H1 (cell line): ENCODE results near the gene PTH1R. TPM values are rescaled to one million over a fixed set of nuclear protein-coding genes. Genes with fewer than 3 reads are reported as not detected.
A peak's percentile ranks its signal among the peaks of the same experiment; 100 is the strongest.

ENCODE experiments used
- CTCF ChIA-PET: fragments of 300-600 bp; sonication (Branson Sonifier 250); formaldehyde crosslinking; loops from one replicate; lab custom pipeline; 2021; ENCODE audit not compliant: partially characterized antibody; lab: Charles Lee
- POLR2A ChIA-PET: fragments of 300-600 bp; sonication (Branson Sonifier 250); formaldehyde crosslinking; loops from one replicate; lab custom pipeline; 2021; ENCODE audit warnings: inconsistent platforms; ENCODE audit not compliant: partially characterized antibody; lab: Charles Lee
- DNase-seq, 2 experiments: peaks; one replicate each; pipeline versions ENCODE4 v3.0.0 to v3.0.0-alpha.2; 2010 to 2022; ENCODE audit warnings: low spot score in 2 of 2, low read depth in 1 of 2, mixed read lengths in 1 of 2
- FAIRE-seq: peaks from 2 replicates; lab custom pipeline; 2011; peaks lifted over from hg19 to GRCh38; lab: Jason Lieb, UNC
- H2AFZ ChIP-seq: 2 replicates; pipeline ENCODE4 v1.8.1; 2012; ENCODE audit warnings: low read length, inconsistent platforms
- H2AK5ac ChIP-seq: 2 replicates; pipeline ENCODE4 v1.6.1; 2013; ENCODE audit warnings: low read depth, low read length
- H2BK120ac ChIP-seq: replicated peaks from 2 replicates; pipeline ENCODE3; 2013; ENCODE audit warnings: low read depth, low read length, inconsistent platforms
- H2BK12ac ChIP-seq: 2 replicates; pipeline ENCODE4 v1.6.1; 2013; ENCODE audit warnings: low read depth, low read length
- H2BK15ac ChIP-seq: 2 replicates; pipeline ENCODE4 v1.6.1; 2013; ENCODE audit warnings: low read length
- H2BK20ac ChIP-seq: 2 replicates; pipeline ENCODE4 v1.6.1; 2013; ENCODE audit warnings: low read length
- H2BK5ac ChIP-seq: 2 replicates; pipeline ENCODE4 v1.6.1; 2013; ENCODE audit warnings: low read depth, low read length
- H3K14ac ChIP-seq: 2 replicates; pipeline ENCODE4 v1.6.1; 2013; ENCODE audit warnings: inconsistent platforms; ENCODE audit not compliant: insufficient read length
- H3K18ac ChIP-seq: 2 replicates; pipeline ENCODE4 v1.6.1; 2013; ENCODE audit warnings: low read length; ENCODE audit errors: extremely low read depth
- H3K23ac ChIP-seq: 2 replicates; pipeline ENCODE4 v1.6.1; 2013; ENCODE audit warnings: inconsistent platforms; ENCODE audit not compliant: insufficient read length
- H3K23me2 ChIP-seq: 2 replicates; pipeline ENCODE4 v1.6.1; 2013; ENCODE audit warnings: low read depth, low read length
- H3K27ac ChIP-seq: 2 replicates; pipeline ENCODE4 v1.6.1; 2011; ENCODE audit warnings: low read depth, low read length, inconsistent platforms
- H3K27me3 ChIP-seq, 4 experiments: replicated peaks in 1 of 4; 1 replicate in 1 of 4; 2 replicates in 3 of 4; pipeline versions ENCODE4 v1.6.1 to v1.8.1; 2011 to 2013; ENCODE audit warnings: low read length in 3 of 4, mild to moderate bottlenecking in 3 of 4, inconsistent platforms in 2 of 4, mixed read lengths in 2 of 4, moderate library complexity in 1 of 4; ENCODE audit not compliant: control insufficient read depth in 3 of 4, insufficient read depth in 3 of 4; ENCODE audit errors: extremely low read depth in 1 of 4
- H3K36me3 ChIP-seq, 4 experiments: 2 replicates each; pipeline versions ENCODE4 v1.6.1 to v1.8.1; 2011 to 2013; ENCODE audit warnings: mild to moderate bottlenecking in 4 of 4, low read length in 3 of 4, moderate library complexity in 2 of 4, control low read depth in 1 of 4, inconsistent platforms in 1 of 4; ENCODE audit not compliant: insufficient read depth in 4 of 4, control insufficient read depth in 2 of 4
- H3K4ac ChIP-seq: replicated peaks from 2 replicates; pipeline ENCODE3; 2013; ENCODE audit warnings: low read length, low read depth, mixed read lengths, inconsistent platforms; ENCODE audit not compliant: insufficient read length
- H3K4me1 ChIP-seq, 4 experiments: replicated peaks in 1 of 4; 1 replicate in 1 of 4; 2 replicates in 3 of 4; pipeline versions ENCODE4 v1.6.1 to v1.8.1; 2011 to 2013; ENCODE audit warnings: low read length in 3 of 4, inconsistent platforms in 2 of 4, mixed read lengths in 1 of 4; ENCODE audit not compliant: insufficient read depth in 4 of 4, control insufficient read depth in 3 of 4
- H3K4me2 ChIP-seq, 2 experiments: 2 replicates each; pipeline versions ENCODE4 v1.6.1 to v1.8.1; 2011 to 2013; ENCODE audit warnings: low read depth in 2 of 2, low read length in 2 of 2, control low read depth in 1 of 2, inconsistent platforms in 1 of 2, mild to moderate bottlenecking in 1 of 2; ENCODE audit not compliant: insufficient read depth in 1 of 2
- H3K4me3 ChIP-seq, 4 experiments: fragments of 200-600, 300-600 bp in 1 of 4; sonication (generic), shearing (Covaris generic), sonication (Bioruptor Twin) in 1 of 4; 2 replicates each; pipeline versions ENCODE4 v1.5.1 to v1.8.1; 2011 to 2016; ENCODE audit warnings: low read length in 4 of 4, low read depth in 3 of 4, control low read depth in 2 of 4, inconsistent platforms in 2 of 4, mild to moderate bottlenecking in 2 of 4, mixed read lengths in 1 of 4, moderate library complexity in 1 of 4; ENCODE audit not compliant: insufficient read depth in 2 of 4; ENCODE audit errors: extremely low read depth in 1 of 4
- H3K56ac ChIP-seq: replicated peaks from 2 replicates; pipeline ENCODE3; 2013; ENCODE audit warnings: low read depth, mild to moderate bottlenecking, mixed read lengths, low read length, inconsistent platforms; ENCODE audit not compliant: insufficient read length
- H3K79me1 ChIP-seq: 2 replicates; pipeline ENCODE4 v1.6.1; 2013; ENCODE audit warnings: low read depth, low read length, control low read depth
- H3K79me2 ChIP-seq, 2 experiments: 2 replicates each; pipeline versions ENCODE4 v1.6.1 to v1.8.1; 2012 to 2013; ENCODE audit warnings: low read length in 2 of 2, mild to moderate bottlenecking in 2 of 2, inconsistent platforms in 1 of 2; ENCODE audit not compliant: insufficient read depth in 2 of 2, control insufficient read depth in 1 of 2
- H3K9ac ChIP-seq, 4 experiments: replicated peaks in 1 of 4; 1 replicate in 1 of 4; 2 replicates in 3 of 4; pipeline versions ENCODE4 v1.6.1 to v1.8.1; 2011 to 2013; ENCODE audit warnings: low read depth in 3 of 4, low read length in 3 of 4, control low read depth in 2 of 4, mild to moderate bottlenecking in 2 of 4, moderate library complexity in 2 of 4, inconsistent platforms in 1 of 4; ENCODE audit errors: extremely low read depth in 1 of 4
- H3K9me3 ChIP-seq, 2 experiments: 2 replicates each; pipeline versions ENCODE4 v1.6.1 to v1.8.1; 2012 to 2013; ENCODE audit warnings: mild to moderate bottlenecking in 2 of 2, moderate library complexity in 2 of 2, control low read depth in 1 of 2, inconsistent platforms in 1 of 2, low read depth in 1 of 2, low read length in 1 of 2, mixed read lengths in 1 of 2; ENCODE audit not compliant: insufficient read depth in 2 of 2
- H4K20me1 ChIP-seq, 2 experiments: replicated peaks in 1 of 2; 2 replicates each; pipeline versions ENCODE3 to v1.8.1; 2011 to 2013; ENCODE audit warnings: inconsistent platforms in 2 of 2, low read length in 2 of 2, mild to moderate bottlenecking in 1 of 2; ENCODE audit not compliant: insufficient read depth in 2 of 2, control insufficient read depth in 1 of 2
- H4K5ac ChIP-seq: 2 replicates; pipeline ENCODE4 v1.6.1; 2013; ENCODE audit warnings: low read length, low read depth, mixed read lengths, inconsistent platforms; ENCODE audit not compliant: insufficient read length
- H4K8ac ChIP-seq: 2 replicates; pipeline ENCODE4 v1.8.0; 2013; ENCODE audit warnings: mild to moderate bottlenecking, moderate library complexity, low read length, inconsistent platforms; ENCODE audit not compliant: insufficient read depth; ENCODE audit errors: extremely low read depth
- H4K91ac ChIP-seq: replicated peaks from 2 replicates; pipeline ENCODE3; 2013; ENCODE audit warnings: low read length, mixed read lengths, inconsistent platforms; ENCODE audit not compliant: insufficient read length
- FOSL1 ChIP-seq: IDR thresholded peaks from 2 replicates; pipeline ENCODE4 v1.6.1; 2011; ENCODE audit warnings: mild to moderate bottlenecking, low read depth, low read length, moderate library complexity; ENCODE audit not compliant: insufficient read depth
- KDM5A ChIP-seq: fragments of 200-600 bp; IDR thresholded peaks from 2 replicates; pipeline ENCODE4 v1.7.1; 2012; ENCODE audit warnings: mild to moderate bottlenecking, low read length, inconsistent platforms, mixed read lengths
- RBBP5 ChIP-seq: IDR thresholded peaks from 2 replicates; pipeline ENCODE4 v1.7.1; 2012; ENCODE audit warnings: low read depth, mild to moderate bottlenecking, inconsistent platforms, low read length, moderate library complexity, borderline replicate concordance
- SP2 ChIP-seq: IDR thresholded peaks from 2 replicates; pipeline ENCODE4 v1.6.1; 2012; ENCODE audit warnings: mild to moderate bottlenecking, low read length, inconsistent platforms
- WGBS, 2 experiments: shearing (Covaris generic) in 1 of 2; methylation state at CpG; one replicate each; pipeline versions ENCODE4 v1.1.6 to v1.1.7; 2013 to 2015; ENCODE audit warnings: low lambda C conversion rate in 2 of 2, mixed read lengths in 2 of 2, inconsistent platforms in 1 of 2, low coverage in 1 of 2, missing lambda C conversion rate in 1 of 2; ENCODE audit not compliant: insufficient replicate concordance in 2 of 2, insufficient coverage in 1 of 2, insufficient read length in 1 of 2; ENCODE audit errors: extremely low coverage in 1 of 2, missing lambda C conversion rate in 1 of 2; 5-methylcytosine and 5-hydroxymethylcytosine counted together
- polyA plus RNA-seq, 7 experiments: library from polyadenylated mRNA; depleted of rRNA in 3 of 7; stranded (reverse) in 5 of 7; unstranded in 2 of 7; fragments of >200 nt in 5 of 7; fragments of 200-250 nt in 2 of 7; gene quantifications; 1 replicate in 5 of 7; 2 replicates in 1 of 7; 4 replicates in 1 of 7; pipeline versions ENCODE4 v1.2.1 to v1.2.3, GENCODE V29; 2011 to 2013; ENCODE audit warnings: missing spikeins in 2 of 7, mixed read lengths in 2 of 7
- total RNA-seq: library from RNA; stranded (reverse); fragmentation: NEBNext Ultra II Directional; extraction: Animal tissue kit (Norgen Biotek cat#: 25700); gene quantifications from 2 replicates; pipeline ENCODE4 v1.2.1, GENCODE V29; 2021

The PTH1R gene
- total and polyA plus RNA-seq, 2 of the 8 experiments (the other 6 are each of a cell fraction or from before 2014, with no cell fraction given), result 0.57 to 1.5 TPM

DNA sequence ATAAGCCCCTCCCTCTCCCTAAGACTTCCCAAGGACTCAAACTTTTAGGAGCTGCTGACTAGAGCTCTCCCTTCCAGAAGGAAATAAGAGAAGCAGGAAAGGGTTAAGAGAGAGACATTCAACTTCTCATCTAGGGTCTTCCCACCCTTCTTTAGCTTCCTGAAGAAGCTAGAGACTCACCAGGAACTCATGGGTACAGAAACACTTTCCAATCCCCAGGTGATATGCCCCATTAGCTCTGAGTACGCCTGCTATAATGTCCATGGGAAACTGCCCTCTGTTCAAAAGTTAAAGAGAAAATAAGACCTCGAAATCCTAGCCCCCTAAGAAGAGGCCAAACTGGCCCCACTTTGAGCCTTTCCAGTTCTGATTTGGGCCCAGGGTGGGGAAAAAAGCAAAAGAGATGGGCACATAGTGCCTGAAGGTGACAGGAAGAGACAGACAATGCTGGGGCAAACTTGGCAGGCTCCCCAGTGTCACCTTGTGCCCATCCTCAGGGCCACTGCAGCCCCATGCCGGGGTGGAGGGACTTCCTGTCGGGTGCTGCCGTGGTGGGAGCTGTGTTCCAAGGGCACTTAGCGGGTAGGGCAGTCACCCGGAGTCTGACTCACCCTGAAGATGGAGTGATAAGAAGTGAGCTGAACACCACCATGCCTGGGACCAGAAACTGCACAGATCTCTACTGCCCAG lies 69.5 kb downstream of the PTH1R start:
- Histone ChIP-seq H4K8ac (peak overlapping the region; percentile 52; the same call in 1 of the 2 replicates), H3K9me3 (no peaks in the 10 kb centered on the region), H3K27ac (no peak overlapping the region), H2AK5ac (no peak overlapping the region), H2AFZ (no peak overlapping the region), H3K27me3 (no peaks in the 10 kb centered on the region), H2BK12ac (no peak overlapping the region), H3K4me2 (no peak overlapping the region), H3K79me2 (peaks cover 15 to 96% of the 10 kb centered on the region in 2 experiments), H4K5ac (no peak overlapping the region), H2BK20ac (no peak overlapping the region), H2BK120ac (no peak overlapping the region), H2BK15ac (no peak overlapping the region), H3K4me1 (peaks cover 5 to 17% (median 12%) of the 10 kb centered on the region in 4 experiments), H3K23me2 (no peaks in the 10 kb centered on the region; the same call in 1 of the 2 replicates), H3K14ac (no peak overlapping the region), H3K23ac (no peak overlapping the region), H2BK5ac (no peak overlapping the region), H3K4ac (no peak overlapping the region), H3K36me3 (no peaks in the 10 kb centered on the region; a peak in 1 of 8 replicates), H3K56ac (no peak overlapping the region), H3K9ac (no peak overlapping the region), H3K18ac (no peak overlapping the region), H4K91ac (no peak overlapping the region), H3K4me3 (no peak overlapping the region), H3K79me1 (peaks cover 49% of the 10 kb centered on the region), H4K20me1 (peaks cover 54 to 56% of the 10 kb centered on the region in 2 experiments)
- FAIRE-seq (no peak), DNase-seq (no peak)
- WGBS, 2 experiments, result 80% methylated on average over 7 of the region's 7 CpGs; no CpG with 5 or more reads in 1 of the 2 experiments
- POLR2A ChIA-PET, result interaction anchor here (1.1 to 2.3 kb wide), 3 partner anchors 9 to 33 kb away, joined by 3 to 6 read pairs (median 3); partner anchors contain the start of genes CCDC12 and NBEAL2
- TF ChIP-seq FOSL1, result no peak
- TF ChIP-seq RBBP5, result no peak
- no peak for TF ChIP-seq KDM5A
- TF ChIP-seq SP2, result no peak
- CTCF ChIA-PET, result interaction anchor here (0.8 to 2.7 kb wide), 7 partner anchors 9 to 52 kb away, joined by 3 to 7 read pairs (median 3); no protein-coding TSS in a partner anchor
